K562 (cell line): Measurements from ENCODE around the gene CFAP97D1. TPM values are rescaled to one million over a fixed set of nuclear protein-coding genes. Genes with fewer than 3 reads are reported as not detected.

Experiments used
- ATAC-seq: fragments of 200-7000 bp; cut with Tn5 transposase; 3 replicates; pipeline ENCODE4 v1.9.1; 2020; ENCODE audit warnings: moderate library complexity
- BruUV-seq: library from RNA; stranded (reverse); fragments of 400-500 nt; replicated peaks from 2 replicates; lab custom pipeline; 2021; lab: Mats Ljungman, UMichigan
- CTCF ChIA-PET: fragments of 300-600 bp; formaldehyde crosslinking; extraction: SDS; loops from one replicate; lab custom pipeline; 2021; ENCODE audit warnings: low intra/inter-chr PET ratio; lab: Yijun Ruan, JAX
- POLR2A ChIA-PET: fragments of 300-600, 350-650 bp; sonication (Branson Sonifier 250); formaldehyde crosslinking; extraction: SDS; loops from one replicate; lab custom pipeline; 2021; ENCODE audit warnings: antibody characterized with exemption, inconsistent platforms; lab: Yijun Ruan, JAX
- DNase-seq, 4 experiments: peaks; one replicate each; pipeline versions ENCODE4 v3.0.0 to v3.0.0-alpha.2; 2011 to 2018; ENCODE audit warnings: low spot score in 3 of 4, mixed read lengths in 3 of 4; ENCODE audit errors: extremely low read depth in 1 of 4
- FAIRE-seq: peaks from 2 replicates; lab custom pipeline; 2011; peaks lifted over from hg19 to GRCh38; lab: Jason Lieb, UNC
- H2AFZ ChIP-seq: 2 replicates; pipeline ENCODE4 v1.6.0; 2011; ENCODE audit warnings: low read depth, low read length, control low read depth, inconsistent platforms
- H3K27ac ChIP-seq: fragments of 200-600 bp; 3 replicates; pipeline ENCODE4 v1.8.0; 2011; ENCODE audit warnings: low read depth, mild to moderate bottlenecking, control low read depth, inconsistent platforms, low read length, moderate library complexity, mixed read lengths; ENCODE audit errors: extremely low read depth
- H3K27me3 ChIP-seq, 2 experiments: fragments of 300-600 bp in 1 of 2; 2 replicates in 1 of 2; 3 replicates in 1 of 2; pipeline versions ENCODE4 v1.6.0 to v1.8.0; 2011; ENCODE audit warnings: inconsistent platforms in 2 of 2, low read length in 2 of 2, mild to moderate bottlenecking in 1 of 2, mixed read lengths in 1 of 2, moderate library complexity in 1 of 2; ENCODE audit not compliant: control insufficient read depth in 2 of 2, insufficient read depth in 2 of 2
- H3K36me3 ChIP-seq: fragments of 300-600 bp; 3 replicates; pipeline ENCODE4 v1.8.0; 2011; ENCODE audit warnings: mild to moderate bottlenecking, low read length, inconsistent platforms; ENCODE audit not compliant: control insufficient read depth, insufficient read depth
- H3K4me1 ChIP-seq, 2 experiments: fragments of 200-600 bp in 1 of 2; replicated peaks in 1 of 2; 2 replicates in 1 of 2; 3 replicates in 1 of 2; pipeline versions ENCODE4 v1.5.1 to v1.8.0; 2011; ENCODE audit warnings: inconsistent platforms in 2 of 2, low read length in 2 of 2, mild to moderate bottlenecking in 1 of 2, mixed read lengths in 1 of 2, moderate library complexity in 1 of 2; ENCODE audit not compliant: control insufficient read depth in 2 of 2, insufficient read depth in 2 of 2
- H3K4me2 ChIP-seq: 2 replicates; pipeline ENCODE4 v1.6.1; 2011; ENCODE audit warnings: low read length, control low read depth, inconsistent platforms, mixed read lengths; ENCODE audit not compliant: insufficient read depth
- H3K4me3 ChIP-seq: fragments of 200-600 bp; sonication (generic), shearing (Covaris generic); 2 replicates; pipeline ENCODE4 v1.5.1; 2016; ENCODE audit warnings: control low read depth, inconsistent platforms
- H3K79me2 ChIP-seq: fragments of 200-600 bp; 3 replicates; pipeline ENCODE4 v1.8.0; 2011; ENCODE audit warnings: low read length, inconsistent platforms; ENCODE audit not compliant: control insufficient read depth, insufficient read depth
- H3K9ac ChIP-seq, 2 experiments: 2 replicates each; pipeline versions ENCODE4 v1.6.0 to v1.6.1; 2011; ENCODE audit warnings: low read depth in 2 of 2, low read length in 2 of 2, control low read depth in 1 of 2, inconsistent platforms in 1 of 2, mild to moderate bottlenecking in 1 of 2, mixed read lengths in 1 of 2; ENCODE audit not compliant: insufficient read depth in 1 of 2
- H3K9me1 ChIP-seq: one replicate; pipeline ENCODE4 v1.6.0; 2011; ENCODE audit warnings: inconsistent platforms, mild to moderate bottlenecking, low read length, moderate library complexity; ENCODE audit not compliant: control insufficient read depth, insufficient read depth
- H3K9me3 ChIP-seq: replicated peaks from 2 replicates; pipeline ENCODE4 v1.5.1; 2011; ENCODE audit warnings: low read depth, low read length, inconsistent platforms; ENCODE audit not compliant: control insufficient read depth, insufficient read depth
- H4K20me1 ChIP-seq: replicated peaks from 2 replicates; pipeline ENCODE4 v1.6.1; 2011; ENCODE audit warnings: low read length, inconsistent platforms, mixed read lengths; ENCODE audit not compliant: control insufficient read depth, insufficient read depth
- ARID2 ChIP-seq: fragments of 450-650 bp; IDR thresholded peaks from 2 replicates; pipeline ENCODE4 v1.6.1; 2017; ENCODE audit warnings: antibody characterized with exemption, mild to moderate bottlenecking
- BCOR ChIP-seq: fragments of 450-650 bp; IDR thresholded peaks from 2 replicates; pipeline ENCODE4 v1.6.1; 2016
- CBFB ChIP-seq: sonication (generic); formaldehyde crosslinking; IDR thresholded peaks from 2 replicates; pipeline ENCODE4 v1.4.0; 2020; ENCODE audit warnings: mild to moderate bottlenecking, missing genetic modification reagents
- JUNB ChIP-seq: fragments of 450-650 bp; formaldehyde crosslinking; conservative IDR thresholded peaks from 2 replicates; pipeline ENCODE4 v1.4.0; 2020; ENCODE audit warnings: mild to moderate bottlenecking
- NR2C1 ChIP-seq, 2 experiments: fragments of 450-650 bp; IDR thresholded peaks; 2 replicates each; pipeline ENCODE4 v1.6.1; 2017; ENCODE audit warnings: mild to moderate bottlenecking in 2 of 2, antibody characterized with exemption in 1 of 2, inconsistent platforms in 1 of 2, missing compliant biosample characterization in 1 of 2, missing genetic modification characterization in 1 of 2
- ZBED1 ChIP-seq: IDR thresholded peaks from 2 replicates; pipeline ENCODE4 v1.6.1; 2014
- ZFPM2 ChIP-seq: fragments of 250-450 bp; sonication (Bioruptor Pico); IDR thresholded peaks from 2 replicates; pipeline ENCODE4 v1.5.1; 2022; ENCODE audit warnings: mild to moderate bottlenecking
- WGBS: fragments of 100-300 bp; shearing (Covaris generic); methylation state at CpG from one replicate; pipeline ENCODE4 v1.1.6; 2016; ENCODE audit warnings: low coverage, mixed read lengths; ENCODE audit not compliant: insufficient coverage; ENCODE audit errors: missing lambda C conversion rate; 5-methylcytosine and 5-hydroxymethylcytosine counted together
- in situ Hi-C: fragments of 300-500 bp; cut with MboI; formaldehyde crosslinking; loops from 4 replicates; pipeline ENCODE4 v1.15.0; 2018; ENCODE audit warnings: inconsistent platforms, mixed read lengths
- intact Hi-C: fragments of 100-400 bp; cut with micrococcal nuclease; formaldehyde crosslinking; loops from 2 replicates; pipeline ENCODE4 v1.14.2; 2022
- polyA plus RNA-seq, 8 experiments: library from polyadenylated mRNA; depleted of rRNA in 4 of 8; stranded (reverse) in 5 of 8; unstranded in 3 of 8; fragments of >200 nt; fragmentation: Nextera tagmentation in 2 of 8; fragmentation: Illumina TruSeq in 1 of 8; extraction: Ambion mirVana in 2 of 8; extraction: Trizol in 1 of 8; gene quantifications; 2 replicates each; pipeline versions ENCODE4 v1.2.1 to v1.2.3, GENCODE V29; 2011 to 2014; ENCODE audit warnings: inconsistent platforms in 1 of 8, missing spikeins in 1 of 8
- total RNA-seq, 7 experiments: library from RNA; depleted of rRNA in 6 of 7; stranded (reverse); fragments of >200 nt in 6 of 7; fragmentation: Illumina TruSeq in 2 of 7; extraction: Trizol in 2 of 7; gene quantifications; 2 replicates each; pipeline versions ENCODE4 v1.2.1 to v1.2.3, GENCODE V29; 2011 to 2021; ENCODE audit warnings: low replicate concordance in 1 of 7

Gene CFAP97D1
- total and polyA plus RNA-seq, 9 of the 15 experiments (the other 6 are each of a cell fraction or from before 2014, with no cell fraction given): not detected

DNA sequence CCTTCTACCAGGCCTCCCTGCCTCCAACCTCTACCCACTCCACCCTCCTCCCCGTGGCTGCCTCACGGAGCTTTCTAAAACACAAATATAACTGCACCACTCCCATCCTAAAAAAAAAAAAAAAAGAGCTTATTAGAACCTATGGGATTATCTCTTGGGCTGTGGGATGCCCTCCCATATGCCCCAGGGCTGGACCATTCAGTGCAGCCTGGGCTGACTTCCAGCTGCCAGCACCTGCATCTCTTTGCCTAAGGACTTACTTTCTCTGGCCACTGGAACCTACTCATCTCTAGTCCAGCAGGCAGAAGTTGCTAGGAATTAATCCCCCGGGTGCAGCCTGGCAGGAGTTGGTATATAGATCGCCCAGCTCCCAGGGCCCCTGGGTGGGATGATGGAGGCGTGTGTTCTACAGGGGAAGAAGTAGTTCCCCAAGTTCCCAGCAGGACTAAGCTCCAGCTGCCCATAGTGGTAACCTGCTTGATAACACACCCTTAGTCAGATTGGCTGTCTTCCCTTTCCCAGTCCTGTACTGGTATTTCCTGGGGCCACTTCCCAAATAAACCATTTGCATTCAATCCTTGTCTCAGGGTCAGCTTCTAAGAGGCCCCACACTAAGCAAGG lies 42.4 kb downstream of the CFAP97D1 start:
- FAIRE-seq: no peak

DNA sequence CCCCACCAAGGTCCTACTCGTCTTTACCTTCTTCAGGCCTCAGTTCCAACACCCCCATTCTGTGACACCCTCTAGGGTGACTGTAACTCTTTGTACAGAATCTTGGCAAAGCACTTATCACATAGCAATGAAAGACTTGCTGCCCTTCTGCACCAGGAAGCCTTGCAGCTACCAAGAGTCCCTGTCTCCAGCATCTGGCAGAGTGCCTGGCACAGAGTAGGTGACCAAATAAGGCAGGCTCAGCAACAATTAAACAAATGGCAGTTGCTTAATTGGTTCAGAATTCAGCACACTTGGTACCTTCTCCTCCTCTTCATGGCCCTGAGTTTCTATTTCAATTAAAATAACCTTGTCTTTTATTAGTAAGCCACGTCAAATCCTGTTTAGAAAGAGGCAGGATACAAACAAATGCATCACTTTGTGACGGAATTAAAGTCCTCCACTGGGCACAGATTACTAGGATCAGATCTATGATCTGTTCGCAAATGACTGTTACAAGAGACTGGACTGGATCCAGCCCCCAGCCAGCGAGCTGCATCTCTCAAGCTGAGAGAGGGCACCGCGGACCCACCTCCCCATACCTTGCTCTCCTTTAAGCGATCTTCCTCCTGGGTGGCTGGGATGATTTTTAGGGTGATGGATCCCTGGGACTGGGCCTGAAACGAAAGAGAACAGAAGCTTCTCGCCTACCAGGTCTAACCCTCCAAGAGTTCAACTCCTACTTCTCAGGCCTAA lies 43.3 kb downstream of the CFAP97D1 start:
- TF ChIP-seq ZBED1 (no peak), JUNB (no peak), ZFPM2 (CRISPR knock-in tag) (no peak)
- Histone ChIP-seq H3K9me1 (no peaks in the 10 kb centered on the region), H4K20me1 (no peaks in the 10 kb centered on the region), H3K27me3 (no peaks in the 10 kb centered on the region), H3K9me3 (no peaks in the 10 kb centered on the region), H3K4me1 (no peaks in the 10 kb centered on the region), H3K4me2 (no peak overlapping the region), H3K9ac (no peak overlapping the region), H2AFZ (no peak overlapping the region), H3K36me3 (peaks cover 4% of the 10 kb centered on the region; the same call in 2 of the 3 replicates), H3K79me2 (no peaks in the 10 kb centered on the region), H3K4me3 (no peak overlapping the region), H3K27ac (no peak overlapping the region)
- DNase-seq (no peak), FAIRE-seq (no peak), ATAC-seq (no peak)
- POLR2A ChIA-PET: interaction anchor here (0.6 to 0.8 kb wide), 4 partner anchors 9 to 509 kb away, joined by 3 read pairs; partner anchors contain the start of gene MPP3
- CTCF ChIA-PET: no interaction called here
- no TSS peak for BruUV-seq
- in situ Hi-C loops (no loop called here), intact Hi-C loops (no loop called here)
- WGBS: 43% methylated on average over 10 of the region's 10 CpGs

More for the DNA sequence above, 42.4 kb downstream of the CFAP97D1 start:
- peaks cover 2% of the 10 kb centered on the region; the same call in 1 of the 3 replicates for H3K36me3 ChIP-seq
- in situ Hi-C loops (no loop called here), intact Hi-C loops (no loop called here)
- no peaks in the 10 kb centered on the region for H3K9me3 ChIP-seq
- no peaks in the 10 kb centered on the region for H3K27me3 ChIP-seq
- no peak overlapping the region for H3K4me2 ChIP-seq
- CTCF ChIA-PET: no interaction called here
- DNase-seq: no peak
- POLR2A ChIA-PET: interaction anchor here (0.7 kb wide), 2 partner anchors 10 to 17 kb away, joined by 3 read pairs; partner anchors contain the start of gene MPP3
- no peaks in the 10 kb centered on the region for H3K79me2 ChIP-seq
- no peaks in the 10 kb centered on the region for H3K9me1 ChIP-seq
- H3K9ac ChIP-seq: no peak overlapping the region
- H4K20me1 ChIP-seq: no peaks in the 10 kb centered on the region
- TF ChIP-seq BCOR (no peak), NR2C1 (IDR thresholded peaks at IDR 0.05) (no peak), NR2C1 (tag; IDR thresholded peaks at IDR 0.05) (no peak), ARID2 (no peak), CBFB (CRISPR knock-in tag) (no peak)
- TF ChIP-seq, all 486 proteins: peak for 0
- ATAC-seq: no peak
- H3K4me1 ChIP-seq: 0 out of 5 replicates have a peak, but pooled peaks cover 0 to 3% of the 10 kb centered on the region in 2 experiments
- no peak overlapping the region for H3K4me3 ChIP-seq
- no peak overlapping the region for H3K27ac ChIP-seq
- BruUV-seq: no TSS peak
- H2AFZ ChIP-seq: no peak overlapping the region
- WGBS: 29% methylated on average over 3 of the region's 5 CpGs
